ENCODE data around the gene RAD54L.
A peak's percentile ranks its signal among the peaks of the same experiment; 100 is the strongest.

The RAD54L gene

DNA sequence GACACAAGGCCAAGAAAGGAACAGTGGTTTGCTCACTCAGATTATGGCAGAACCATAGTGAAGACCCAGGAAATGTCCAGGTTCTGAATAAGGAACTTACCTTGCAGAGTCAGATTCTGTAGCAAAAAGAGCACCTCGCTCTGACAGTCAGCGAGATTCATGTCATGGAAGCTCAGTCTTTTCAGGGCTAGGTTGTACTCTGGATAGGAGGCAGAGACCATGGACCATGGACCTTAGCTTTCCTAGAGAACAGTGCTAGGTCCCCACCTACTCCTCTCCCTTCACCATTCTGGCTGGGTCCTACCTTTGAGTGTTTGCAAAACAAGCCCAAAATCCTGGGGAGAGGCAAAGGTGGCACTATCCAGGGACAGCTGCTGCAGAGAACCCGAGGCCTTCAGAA lies 32.5 kb downstream of the RAD54L start:
- H3K27me3 ChIP-seq (ENCODE audit: insufficient read depth, poor library complexity, severe bottlenecking), result no peaks in the 10 kb centered on the region
- H3K4me3 ChIP-seq (replicated peaks; ENCODE audit: insufficient read depth, low read length), result no peak overlapping the region
- TF ChIP-seq, protein P1, sequence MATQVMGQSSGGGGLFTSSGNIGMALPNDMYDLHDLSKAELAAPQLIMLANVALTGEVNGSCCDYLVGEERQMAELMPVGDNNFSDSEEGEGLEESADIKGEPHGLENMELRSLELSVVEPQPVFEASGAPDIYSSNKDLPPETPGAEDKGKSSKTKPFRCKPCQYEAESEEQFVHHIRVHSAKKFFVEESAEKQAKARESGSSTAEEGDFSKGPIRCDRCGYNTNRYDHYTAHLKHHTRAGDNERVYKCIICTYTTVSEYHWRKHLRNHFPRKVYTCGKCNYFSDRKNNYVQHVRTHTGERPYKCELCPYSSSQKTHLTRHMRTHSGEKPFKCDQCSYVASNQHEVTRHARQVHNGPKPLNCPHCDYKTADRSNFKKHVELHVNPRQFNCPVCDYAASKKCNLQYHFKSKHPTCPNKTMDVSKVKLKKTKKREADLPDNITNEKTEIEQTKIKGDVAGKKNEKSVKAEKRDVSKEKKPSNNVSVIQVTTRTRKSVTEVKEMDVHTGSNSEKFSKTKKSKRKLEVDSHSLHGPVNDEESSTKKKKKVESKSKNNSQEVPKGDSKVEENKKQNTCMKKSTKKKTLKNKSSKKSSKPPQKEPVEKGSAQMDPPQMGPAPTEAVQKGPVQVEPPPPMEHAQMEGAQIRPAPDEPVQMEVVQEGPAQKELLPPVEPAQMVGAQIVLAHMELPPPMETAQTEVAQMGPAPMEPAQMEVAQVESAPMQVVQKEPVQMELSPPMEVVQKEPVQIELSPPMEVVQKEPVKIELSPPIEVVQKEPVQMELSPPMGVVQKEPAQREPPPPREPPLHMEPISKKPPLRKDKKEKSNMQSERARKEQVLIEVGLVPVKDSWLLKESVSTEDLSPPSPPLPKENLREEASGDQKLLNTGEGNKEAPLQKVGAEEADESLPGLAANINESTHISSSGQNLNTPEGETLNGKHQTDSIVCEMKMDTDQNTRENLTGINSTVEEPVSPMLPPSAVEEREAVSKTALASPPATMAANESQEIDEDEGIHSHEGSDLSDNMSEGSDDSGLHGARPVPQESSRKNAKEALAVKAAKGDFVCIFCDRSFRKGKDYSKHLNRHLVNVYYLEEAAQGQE (IDR thresholded peaks at IDR 0.05; ENCODE audit: insufficient replicate concordance, low read depth), result no peak
- no peak for TF ChIP-seq GABPA (IDR thresholded peaks at IDR 0.05; ENCODE audit: low read depth)
- TF ChIP-seq, protein P2, sequence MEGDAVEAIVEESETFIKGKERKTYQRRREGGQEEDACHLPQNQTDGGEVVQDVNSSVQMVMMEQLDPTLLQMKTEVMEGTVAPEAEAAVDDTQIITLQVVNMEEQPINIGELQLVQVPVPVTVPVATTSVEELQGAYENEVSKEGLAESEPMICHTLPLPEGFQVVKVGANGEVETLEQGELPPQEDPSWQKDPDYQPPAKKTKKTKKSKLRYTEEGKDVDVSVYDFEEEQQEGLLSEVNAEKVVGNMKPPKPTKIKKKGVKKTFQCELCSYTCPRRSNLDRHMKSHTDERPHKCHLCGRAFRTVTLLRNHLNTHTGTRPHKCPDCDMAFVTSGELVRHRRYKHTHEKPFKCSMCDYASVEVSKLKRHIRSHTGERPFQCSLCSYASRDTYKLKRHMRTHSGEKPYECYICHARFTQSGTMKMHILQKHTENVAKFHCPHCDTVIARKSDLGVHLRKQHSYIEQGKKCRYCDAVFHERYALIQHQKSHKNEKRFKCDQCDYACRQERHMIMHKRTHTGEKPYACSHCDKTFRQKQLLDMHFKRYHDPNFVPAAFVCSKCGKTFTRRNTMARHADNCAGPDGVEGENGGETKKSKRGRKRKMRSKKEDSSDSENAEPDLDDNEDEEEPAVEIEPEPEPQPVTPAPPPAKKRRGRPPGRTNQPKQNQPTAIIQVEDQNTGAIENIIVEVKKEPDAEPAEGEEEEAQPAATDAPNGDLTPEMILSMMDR (IDR thresholded peaks at IDR 0.05; ENCODE audit: insufficient read depth, low read length), result no peak
- no peak for TF ChIP-seq POLR2AphosphoS5 (IDR thresholded peaks at IDR 0.05; ENCODE audit: low read depth)
- no peak for TF ChIP-seq SPI1 (IDR thresholded peaks at IDR 0.05; ENCODE audit: borderline replicate concordance, low read depth)
- DNase-seq (ENCODE audit: low read depth in 1 of 2, low spot score in 1 of 2), result no peak
- no peak overlapping the region for H3K27ac ChIP-seq (replicated peaks)

DNA sequence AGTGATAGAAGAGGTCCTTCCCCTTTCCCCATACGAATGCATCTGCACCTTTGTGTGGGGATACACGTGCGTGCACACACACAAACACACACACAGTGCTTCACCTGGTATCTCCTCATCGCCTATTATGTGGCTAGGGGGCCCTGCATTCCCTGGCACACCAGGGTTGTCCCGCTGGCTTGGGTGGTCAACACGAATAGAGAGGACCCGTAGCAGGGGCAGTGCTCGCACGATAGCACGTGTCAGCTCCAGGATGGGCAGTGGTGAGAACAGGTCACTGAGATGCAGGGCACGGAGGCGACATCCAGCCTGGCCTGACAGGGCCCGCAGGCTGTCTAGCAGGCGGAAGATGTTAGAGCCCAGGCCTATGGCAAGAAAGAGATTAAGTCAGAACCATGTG lies 33.5 kb downstream of the RAD54L start:
- Histone ChIP-seq H3K27me3 (ENCODE audit: insufficient read depth, poor library complexity, severe bottlenecking) (no peaks in the 10 kb centered on the region), H3K27ac (replicated peaks) (no peak overlapping the region), H3K4me3 (replicated peaks; ENCODE audit: insufficient read depth, low read length) (no peak overlapping the region)
- TF ChIP-seq SPI1 (IDR thresholded peaks at IDR 0.05; ENCODE audit: borderline replicate concordance, low read depth), result no peak
- peak; percentile 53; the same call in 1 of the 2 replicates for TF ChIP-seq POLR2AphosphoS5 (IDR thresholded peaks at IDR 0.05; ENCODE audit: low read depth)
- no peak for DNase-seq (ENCODE audit: low read depth in 1 of 2, low spot score in 1 of 2)

DNA sequence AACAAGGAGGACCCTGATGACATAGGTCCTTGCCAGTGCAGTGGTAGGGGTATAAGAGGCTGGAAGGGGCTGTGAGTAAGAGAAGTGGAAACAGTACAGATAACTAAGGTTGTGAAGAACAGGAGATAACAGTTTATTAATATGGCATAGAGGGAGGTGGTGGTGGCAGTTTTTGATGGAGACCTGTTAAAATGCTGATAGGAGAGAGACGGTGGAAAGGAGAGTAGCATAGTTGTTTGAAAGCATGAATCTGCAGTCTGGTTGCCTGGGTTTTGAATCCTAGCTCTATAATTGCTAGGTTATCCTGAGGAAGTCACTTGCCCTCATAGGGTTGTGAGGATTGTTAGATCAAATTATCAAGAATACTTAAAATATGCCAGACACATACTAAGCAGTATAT lies 36.5 kb downstream of the RAD54L start:
- Histone ChIP-seq H3K27ac (replicated peaks) (no peak overlapping the region), H3K4me3 (replicated peaks; ENCODE audit: insufficient read depth, low read length) (no peak overlapping the region), H3K27me3 (ENCODE audit: insufficient read depth, poor library complexity, severe bottlenecking) (no peaks in the 10 kb centered on the region)
- TF ChIP-seq, protein P2 (IDR thresholded peaks at IDR 0.05; ENCODE audit: insufficient read depth, low read length), result no peak
- no peak for TF ChIP-seq GABPA (IDR thresholded peaks at IDR 0.05; ENCODE audit: low read depth)
- no peak for TF ChIP-seq SPI1 (IDR thresholded peaks at IDR 0.05; ENCODE audit: borderline replicate concordance, low read depth)
- TF ChIP-seq POLR2AphosphoS5 (IDR thresholded peaks at IDR 0.05; ENCODE audit: low read depth), result no peak
- TF ChIP-seq, protein P1 (IDR thresholded peaks at IDR 0.05; ENCODE audit: insufficient replicate concordance, low read depth), result no peak
- no peak for DNase-seq (ENCODE audit: low read depth in 1 of 2, low spot score in 1 of 2)

DNA sequence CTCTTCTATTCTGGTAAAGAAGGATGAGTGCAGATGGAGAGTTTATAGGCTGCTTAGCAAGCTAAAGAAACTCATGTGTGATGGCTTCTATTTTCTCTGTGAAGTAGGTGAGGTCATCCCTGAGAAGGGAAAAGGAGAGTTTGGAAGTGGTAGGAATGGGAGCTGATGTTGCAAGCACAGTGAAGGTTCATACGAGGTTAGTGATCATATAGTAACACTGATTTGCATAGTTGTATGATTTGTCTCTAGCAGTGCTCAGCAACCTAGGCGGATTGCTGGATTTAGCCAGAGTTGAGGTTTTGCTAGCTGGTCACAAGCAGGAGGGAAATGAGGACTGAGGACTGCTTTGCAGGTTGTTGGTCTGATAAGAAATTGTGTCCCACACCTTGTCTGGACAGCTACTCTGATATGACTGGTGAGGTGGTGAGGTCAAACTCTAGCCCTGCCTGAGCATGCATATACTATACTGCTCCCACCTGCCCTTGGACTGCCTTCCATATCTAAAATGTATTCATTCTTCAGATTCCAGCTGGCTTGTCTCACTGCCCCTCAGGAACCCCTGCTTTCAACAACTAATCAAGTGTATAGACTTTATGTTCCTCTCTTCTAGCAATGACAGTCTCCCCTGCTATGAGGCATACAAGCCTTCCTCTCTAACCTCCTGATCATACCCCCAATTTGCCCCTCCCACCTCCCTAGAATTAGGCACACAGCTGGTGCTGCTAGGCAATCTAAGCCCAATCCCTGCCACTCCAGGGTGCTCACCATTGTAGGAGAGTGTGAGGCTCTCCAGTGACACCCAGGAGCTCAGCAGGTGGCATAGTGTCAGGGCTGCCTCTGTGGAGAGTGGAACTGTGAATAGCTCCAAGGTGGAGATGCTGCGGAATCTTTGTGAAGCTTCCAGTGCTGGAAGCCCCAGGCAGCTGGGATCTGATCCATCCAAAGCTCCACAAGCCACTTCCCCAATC lies 37.3 kb downstream of the RAD54L start:
- no peak overlapping the region for H3K4me3 ChIP-seq (replicated peaks; ENCODE audit: insufficient read depth, low read length)
- no peak overlapping the region for H3K27ac ChIP-seq (replicated peaks)
- TF ChIP-seq GABPA (IDR thresholded peaks at IDR 0.05; ENCODE audit: low read depth) (no peak), POLR2AphosphoS5 (IDR thresholded peaks at IDR 0.05; ENCODE audit: low read depth) (no peak; the same call in none of the 2 replicates), SPI1 (IDR thresholded peaks at IDR 0.05; ENCODE audit: borderline replicate concordance, low read depth) (no peak)
- TF ChIP-seq, protein P1 (IDR thresholded peaks at IDR 0.05; ENCODE audit: insufficient replicate concordance, low read depth), result no peak
- TF ChIP-seq, protein P2 (IDR thresholded peaks at IDR 0.05; ENCODE audit: insufficient read depth, low read length), result no peak
- no peaks in the 10 kb centered on the region for H3K27me3 ChIP-seq (ENCODE audit: insufficient read depth, poor library complexity, severe bottlenecking)
- DNase-seq (ENCODE audit: low read depth in 1 of 2, low spot score in 1 of 2), result no peak
